NCI-H1417 treated with DMSO at 0.1 percent for 48 hours (cell line): Measurements from ENCODE around the gene INPP5D.
"Not testable (repeated sequence)": the region's sequence is repeated elsewhere in the genome, so short reads cannot be mapped to it uniquely, and the experiment has no call there.

Experiments
- DNase-seq: peaks from one replicate; lab custom pipeline; 2025; lab: John Stamatoyannopoulos, UW

Gene INPP5D

GRCh38 chr2:233053928-233054784, 6.0 kb upstream of the INPP5D start:
- no peak for DNase-seq

- DNase-seq: no peak
Measured at GRCh38 chr2:233055362-233055761, 4.8 kb upstream of the INPP5D start.

GRCh38 chr2:233056961-233057605, 3.1 kb upstream of the INPP5D start:
- no peak for DNase-seq

GRCh38 chr2:233058717-233059546, 1.2 kb upstream of the INPP5D start:
- no peak for DNase-seq

- DNase-seq: no peak
Measured at GRCh38 chr2:233059547-233059796, 670 bp upstream of the INPP5D start.

GRCh38 chr2:233060501-233060979, 398 bp downstream of the INPP5D start:
- DNase-seq: no peak

GRCh38 chr2:233060980-233061590, 943 bp downstream of the INPP5D start:
- DNase-seq: no peak

GRCh38 chr2:233061591-233062450, 1.7 kb downstream of the INPP5D start:
- no peak for DNase-seq

GRCh38 chr2:233062451-233062850, 2.3 kb downstream of the INPP5D start:
- no peak for DNase-seq

GRCh38 chr2:233062946-233063268, 2.8 kb downstream of the INPP5D start:
- DNase-seq: no peak

- no peak for DNase-seq
Measured at GRCh38 chr2:233063269-233063975, 3.3 kb downstream of the INPP5D start.

GRCh38 chr2:233063976-233064411, 3.9 kb downstream of the INPP5D start:
- DNase-seq: no peak

GRCh38 chr2:233064530-233065199, 4.5 kb downstream of the INPP5D start:
- DNase-seq: no peak

GRCh38 chr2:233065200-233065589, 5.1 kb downstream of the INPP5D start:
- DNase-seq: not testable (repeated sequence)

GRCh38 chr2:233065954-233066470, 5.9 kb downstream of the INPP5D start:
- no peak for DNase-seq

- DNase-seq: no peak
Measured at GRCh38 chr2:233068762-233069418, 8.7 kb downstream of the INPP5D start.

GRCh38 chr2:233072838-233073237, 12.7 kb downstream of the INPP5D start:
- no peak for DNase-seq

GRCh38 chr2:233074106-233074505, 14.0 kb downstream of the INPP5D start:
- DNase-seq: no peak
